K562 (cell line): ENCODE measurements around the gene ATF7IP. TPM values are rescaled to one million over a fixed set of nuclear protein-coding genes. Genes with fewer than 3 reads are reported as not detected.

Experiments
- EZH2 ChIP-seq: IDR thresholded peaks from 2 replicates; pipeline ENCODE4 v1.6.1; 2012; ENCODE audit warnings: low read depth, mild to moderate bottlenecking, inconsistent platforms, low read length, borderline replicate concordance
- KLF1 ChIP-seq: fragments of 450-650 bp; IDR thresholded peaks from 2 replicates; pipeline ENCODE4 v1.6.1; 2016; ENCODE audit warnings: missing genetic modification characterization, missing compliant biosample characterization
- MAZ ChIP-seq, 2 experiments: fragments of 450-650 bp in 1 of 2; sonication (generic) in 1 of 2; formaldehyde crosslinking; IDR thresholded peaks in 1 of 2; conservative IDR thresholded peaks in 1 of 2; 2 replicates each; pipeline versions ENCODE4 v1.4.0 to v1.5.0; 2020; ENCODE audit warnings: mild to moderate bottlenecking in 1 of 2, missing genetic modification reagents in 1 of 2
- MYC ChIP-seq, 2 experiments: fragments of 250-450 bp in 1 of 2; sonication (Bioruptor Pico) in 1 of 2; IDR thresholded peaks; 2 replicates each; pipeline versions ENCODE4 v1.5.1 to v1.6.1; 2012 to 2021; ENCODE audit warnings: low read depth in 2 of 2, borderline replicate concordance in 1 of 2, improper control_type of control experiment in 1 of 2, low read length in 1 of 2, mild to moderate bottlenecking in 1 of 2, moderate library complexity in 1 of 2
- NFE2L1 ChIP-seq: fragments of 450-650 bp; IDR thresholded peaks from 2 replicates; pipeline ENCODE4 v1.6.1; 2016; ENCODE audit warnings: missing genetic modification characterization, low read depth, mild to moderate bottlenecking, missing compliant biosample characterization, moderate library complexity, borderline replicate concordance
- NFRKB ChIP-seq: fragments of 450-650 bp; IDR thresholded peaks from 2 replicates; pipeline ENCODE4 v1.6.1; 2016; ENCODE audit warnings: low read depth
- NFYB ChIP-seq: IDR thresholded peaks from 2 replicates; pipeline ENCODE4 v1.6.1; 2011; ENCODE audit warnings: mild to moderate bottlenecking, moderate library complexity; ENCODE audit not compliant: insufficient read length; ENCODE audit errors: extremely low read depth
- NRF1 ChIP-seq, 2 experiments: fragments of 450-650 bp; IDR thresholded peaks in 1 of 2; conservative IDR thresholded peaks in 1 of 2; 2 replicates each; pipeline ENCODE4 v1.6.1; 2014; ENCODE audit warnings: mild to moderate bottlenecking in 2 of 2
- ZNF311 ChIP-seq: fragments of 250-450 bp; sonication (Bioruptor Pico); IDR thresholded peaks from 2 replicates; pipeline ENCODE4 v1.4.0; 2020; ENCODE audit warnings: mild to moderate bottlenecking, moderate library complexity
- ZNF445 ChIP-seq: fragments of 250-450 bp; sonication (Bioruptor Pico); IDR thresholded peaks from 2 replicates; pipeline ENCODE4 v1.4.0; 2020; ENCODE audit warnings: low read depth, mild to moderate bottlenecking, moderate library complexity
- polyA plus RNA-seq, 8 experiments: library from polyadenylated mRNA; depleted of rRNA in 4 of 8; stranded (reverse) in 5 of 8; unstranded in 3 of 8; fragments of >200 nt; fragmentation: Nextera tagmentation in 2 of 8; fragmentation: Illumina TruSeq in 1 of 8; extraction: Ambion mirVana in 2 of 8; extraction: Trizol in 1 of 8; gene quantifications; 2 replicates each; pipeline versions ENCODE4 v1.2.1 to v1.2.3, GENCODE V29; 2011 to 2014; ENCODE audit warnings: inconsistent platforms in 1 of 8, missing spikeins in 1 of 8
- total RNA-seq, 7 experiments: library from RNA; depleted of rRNA in 6 of 7; stranded (reverse); fragments of >200 nt in 6 of 7; fragmentation: Illumina TruSeq in 2 of 7; extraction: Trizol in 2 of 7; gene quantifications; 2 replicates each; pipeline versions ENCODE4 v1.2.1 to v1.2.3, GENCODE V29; 2011 to 2021; ENCODE audit warnings: low replicate concordance in 1 of 7
- TF ChIP-seq, protein P1 (sequence below): sonication (generic); formaldehyde crosslinking; IDR thresholded peaks from 2 replicates; pipeline ENCODE4 v1.8.1; 2023; ENCODE audit warnings: mild to moderate bottlenecking, missing genetic modification reagents
- TF ChIP-seq, protein P2 (sequence below): fragments of 150-350 bp; conservative IDR thresholded peaks from 2 replicates; pipeline ENCODE4 v1.6.1; 2014; ENCODE audit warnings: low read length
- TF ChIP-seq, protein P3 (sequence below): fragments of 250-450 bp; sonication (Bioruptor Pico); IDR thresholded peaks from 2 replicates; pipeline ENCODE4 v1.5.0; 2020; ENCODE audit warnings: mild to moderate bottlenecking, borderline replicate concordance
- TF ChIP-seq, protein P4 (sequence below): fragments of 250-450 bp; sonication (Bioruptor Pico); IDR thresholded peaks from 2 replicates; pipeline ENCODE4 v1.9.0; 2021; ENCODE audit warnings: mild to moderate bottlenecking
- TF ChIP-seq, protein P5 (sequence below): IDR thresholded peaks from 2 replicates; pipeline ENCODE4 v1.6.1; 2012; ENCODE audit warnings: low read depth, low read length, improper control_type of control experiment, borderline replicate concordance

Gene ATF7IP
- total and polyA plus RNA-seq, 9 of the 15 experiments (the other 6 are each of a cell fraction or from before 2014, with no cell fraction given), result 2.8 to 27.1 (median 11.0) TPM

DNA sequence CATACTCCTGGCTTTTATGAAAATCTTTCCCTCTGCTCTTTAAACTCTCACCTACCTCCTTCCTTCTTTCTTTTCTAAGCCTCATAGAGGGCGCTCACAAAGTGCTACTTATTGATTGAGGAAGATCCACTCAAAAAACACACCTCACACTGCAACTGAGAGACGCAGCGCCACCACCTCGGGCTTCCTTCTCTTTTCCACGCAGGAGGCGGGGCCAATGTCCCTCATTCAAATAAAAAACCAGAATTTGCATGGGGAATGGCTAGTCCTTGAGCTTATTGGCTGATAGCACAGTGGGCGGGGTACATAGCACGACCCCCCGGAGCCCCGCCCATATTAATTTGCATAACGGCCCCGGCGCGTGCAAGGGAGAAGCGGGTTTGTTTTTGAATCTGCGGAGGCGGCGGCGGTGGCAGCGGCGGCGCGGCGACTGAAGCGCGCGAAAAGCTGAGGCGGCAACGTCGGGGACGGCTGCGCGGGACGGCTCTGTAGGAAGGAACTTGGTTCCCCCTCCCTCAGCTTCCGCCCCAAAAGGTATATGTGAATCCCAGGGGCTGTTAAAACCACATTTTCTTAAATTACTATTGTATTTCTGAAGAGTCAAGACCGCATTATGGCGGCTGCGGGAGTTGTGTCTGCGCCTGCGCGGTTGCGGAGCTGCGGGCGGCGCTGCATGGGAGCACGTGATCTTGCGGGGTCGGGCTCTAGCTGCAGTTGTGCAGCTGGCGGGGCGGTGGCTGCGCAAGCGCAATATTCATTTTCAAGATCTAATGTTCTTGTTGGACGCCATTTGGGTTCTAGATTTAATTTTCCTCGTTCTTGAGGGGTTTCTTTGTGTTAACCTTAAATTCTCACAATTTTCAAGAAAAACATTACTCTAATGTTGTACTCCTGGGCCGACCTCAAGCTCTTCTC lies at the start of gene ATF7IP (continued):
- TF ChIP-seq, protein P1, sequence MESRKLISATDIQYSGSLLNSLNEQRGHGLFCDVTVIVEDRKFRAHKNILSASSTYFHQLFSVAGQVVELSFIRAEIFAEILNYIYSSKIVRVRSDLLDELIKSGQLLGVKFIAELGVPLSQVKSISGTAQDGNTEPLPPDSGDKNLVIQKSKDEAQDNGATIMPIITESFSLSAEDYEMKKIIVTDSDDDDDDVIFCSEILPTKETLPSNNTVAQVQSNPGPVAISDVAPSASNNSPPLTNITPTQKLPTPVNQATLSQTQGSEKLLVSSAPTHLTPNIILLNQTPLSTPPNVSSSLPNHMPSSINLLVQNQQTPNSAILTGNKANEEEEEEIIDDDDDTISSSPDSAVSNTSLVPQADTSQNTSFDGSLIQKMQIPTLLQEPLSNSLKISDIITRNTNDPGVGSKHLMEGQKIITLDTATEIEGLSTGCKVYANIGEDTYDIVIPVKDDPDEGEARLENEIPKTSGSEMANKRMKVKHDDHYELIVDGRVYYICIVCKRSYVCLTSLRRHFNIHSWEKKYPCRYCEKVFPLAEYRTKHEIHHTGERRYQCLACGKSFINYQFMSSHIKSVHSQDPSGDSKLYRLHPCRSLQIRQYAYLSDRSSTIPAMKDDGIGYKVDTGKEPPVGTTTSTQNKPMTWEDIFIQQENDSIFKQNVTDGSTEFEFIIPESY (CRISPR knock-in tag), result peak; percentile 70
- TF ChIP-seq ZNF445 (CRISPR knock-in tag), result no peak
- 0 out of 2 replicates have a peak, but pooled peaks have one; percentile 26 for TF ChIP-seq KLF1 (tag)
- TF ChIP-seq MYC (IDR thresholded peaks at IDR 0.05; ENCODE audit: low read depth, low read length), result peak; percentile 65
- no peak for TF ChIP-seq MYC (CRISPR knock-in tag; IDR thresholded peaks at IDR 0.05; ENCODE audit: borderline replicate concordance, low read depth)
- TF ChIP-seq, protein P2, sequence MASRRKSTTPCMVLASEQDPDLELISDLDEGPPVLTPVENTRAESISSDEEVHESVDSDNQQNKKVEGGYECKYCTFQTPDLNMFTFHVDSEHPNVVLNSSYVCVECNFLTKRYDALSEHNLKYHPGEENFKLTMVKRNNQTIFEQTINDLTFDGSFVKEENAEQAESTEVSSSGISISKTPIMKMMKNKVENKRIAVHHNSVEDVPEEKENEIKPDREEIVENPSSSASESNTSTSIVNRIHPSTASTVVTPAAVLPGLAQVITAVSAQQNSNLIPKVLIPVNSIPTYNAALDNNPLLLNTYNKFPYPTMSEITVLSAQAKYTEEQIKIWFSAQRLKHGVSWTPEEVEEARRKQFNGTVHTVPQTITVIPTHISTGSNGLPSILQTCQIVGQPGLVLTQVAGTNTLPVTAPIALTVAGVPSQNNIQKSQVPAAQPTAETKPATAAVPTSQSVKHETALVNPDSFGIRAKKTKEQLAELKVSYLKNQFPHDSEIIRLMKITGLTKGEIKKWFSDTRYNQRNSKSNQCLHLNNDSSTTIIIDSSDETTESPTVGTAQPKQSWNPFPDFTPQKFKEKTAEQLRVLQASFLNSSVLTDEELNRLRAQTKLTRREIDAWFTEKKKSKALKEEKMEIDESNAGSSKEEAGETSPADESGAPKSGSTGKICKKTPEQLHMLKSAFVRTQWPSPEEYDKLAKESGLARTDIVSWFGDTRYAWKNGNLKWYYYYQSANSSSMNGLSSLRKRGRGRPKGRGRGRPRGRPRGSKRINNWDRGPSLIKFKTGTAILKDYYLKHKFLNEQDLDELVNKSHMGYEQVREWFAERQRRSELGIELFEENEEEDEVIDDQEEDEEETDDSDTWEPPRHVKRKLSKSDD, result 0 out of 2 replicates have a peak, but pooled peaks have one; percentile 3
- TF ChIP-seq, protein P3, sequence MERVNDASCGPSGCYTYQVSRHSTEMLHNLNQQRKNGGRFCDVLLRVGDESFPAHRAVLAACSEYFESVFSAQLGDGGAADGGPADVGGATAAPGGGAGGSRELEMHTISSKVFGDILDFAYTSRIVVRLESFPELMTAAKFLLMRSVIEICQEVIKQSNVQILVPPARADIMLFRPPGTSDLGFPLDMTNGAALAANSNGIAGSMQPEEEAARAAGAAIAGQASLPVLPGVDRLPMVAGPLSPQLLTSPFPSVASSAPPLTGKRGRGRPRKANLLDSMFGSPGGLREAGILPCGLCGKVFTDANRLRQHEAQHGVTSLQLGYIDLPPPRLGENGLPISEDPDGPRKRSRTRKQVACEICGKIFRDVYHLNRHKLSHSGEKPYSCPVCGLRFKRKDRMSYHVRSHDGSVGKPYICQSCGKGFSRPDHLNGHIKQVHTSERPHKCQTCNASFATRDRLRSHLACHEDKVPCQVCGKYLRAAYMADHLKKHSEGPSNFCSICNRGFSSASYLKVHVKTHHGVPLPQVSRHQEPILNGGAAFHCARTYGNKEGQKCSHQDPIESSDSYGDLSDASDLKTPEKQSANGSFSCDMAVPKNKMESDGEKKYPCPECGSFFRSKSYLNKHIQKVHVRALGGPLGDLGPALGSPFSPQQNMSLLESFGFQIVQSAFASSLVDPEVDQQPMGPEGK, result no peak
- peak; percentile 8 for TF ChIP-seq NFYB
- TF ChIP-seq MAZ (CRISPR knock-in tag; conservative IDR thresholded peaks at IDR 0.05 in 1 of 2, IDR thresholded peaks at IDR 0.05 in 1 of 2), result no peak
- TF ChIP-seq NRF1 (conservative IDR thresholded peaks at IDR 0.05 in 1 of 2, IDR thresholded peaks at IDR 0.05 in 1 of 2), result peak; percentile 89 to 91
- TF ChIP-seq, protein P4, sequence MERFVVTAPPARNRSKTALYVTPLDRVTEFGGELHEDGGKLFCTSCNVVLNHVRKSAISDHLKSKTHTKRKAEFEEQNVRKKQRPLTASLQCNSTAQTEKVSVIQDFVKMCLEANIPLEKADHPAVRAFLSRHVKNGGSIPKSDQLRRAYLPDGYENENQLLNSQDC (CRISPR knock-in tag), result no peak
- no peak for TF ChIP-seq ZNF311 (CRISPR knock-in tag)
- TF ChIP-seq NFRKB, result 0 out of 2 replicates have a peak, but pooled peaks have one; percentile 45
- no peak for TF ChIP-seq EZH2
- TF ChIP-seq, protein P5, sequence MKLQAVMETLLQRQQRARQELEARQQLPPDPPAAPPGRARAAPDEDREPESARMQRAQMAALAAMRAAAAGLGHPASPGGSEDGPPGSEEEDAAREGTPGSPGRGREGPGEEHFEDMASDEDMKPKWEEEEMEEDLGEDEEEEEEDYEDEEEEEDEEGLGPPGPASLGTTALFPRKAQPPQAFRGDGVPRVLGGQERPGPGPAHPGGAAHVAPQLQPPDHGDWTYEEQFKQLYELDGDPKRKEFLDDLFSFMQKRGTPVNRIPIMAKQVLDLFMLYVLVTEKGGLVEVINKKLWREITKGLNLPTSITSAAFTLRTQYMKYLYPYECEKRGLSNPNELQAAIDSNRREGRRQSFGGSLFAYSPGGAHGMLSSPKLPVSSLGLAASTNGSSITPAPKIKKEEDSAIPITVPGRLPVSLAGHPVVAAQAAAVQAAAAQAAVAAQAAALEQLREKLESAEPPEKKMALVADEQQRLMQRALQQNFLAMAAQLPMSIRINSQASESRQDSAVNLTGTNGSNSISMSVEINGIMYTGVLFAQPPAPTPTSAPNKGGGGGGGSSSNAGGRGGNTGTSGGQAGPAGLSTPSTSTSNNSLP, result no peak
- no peak for TF ChIP-seq NFE2L1 (tag)
